22Rv1 (cell line): ENCODE data around the gene CPN2.

Experiments
- ZFX ChIP-seq: fragments of 450-650 bp; IDR thresholded peaks from 2 replicates; pipeline ENCODE4 v1.6.1; 2017; ENCODE audit warnings: antibody characterized with exemption, borderline replicate concordance
- TF ChIP-seq, protein P1 (sequence below): fragments of 450-650 bp; IDR thresholded peaks from 2 replicates; pipeline ENCODE4 v1.5.1; 2017; ENCODE audit warnings: mild to moderate bottlenecking

DNA sequence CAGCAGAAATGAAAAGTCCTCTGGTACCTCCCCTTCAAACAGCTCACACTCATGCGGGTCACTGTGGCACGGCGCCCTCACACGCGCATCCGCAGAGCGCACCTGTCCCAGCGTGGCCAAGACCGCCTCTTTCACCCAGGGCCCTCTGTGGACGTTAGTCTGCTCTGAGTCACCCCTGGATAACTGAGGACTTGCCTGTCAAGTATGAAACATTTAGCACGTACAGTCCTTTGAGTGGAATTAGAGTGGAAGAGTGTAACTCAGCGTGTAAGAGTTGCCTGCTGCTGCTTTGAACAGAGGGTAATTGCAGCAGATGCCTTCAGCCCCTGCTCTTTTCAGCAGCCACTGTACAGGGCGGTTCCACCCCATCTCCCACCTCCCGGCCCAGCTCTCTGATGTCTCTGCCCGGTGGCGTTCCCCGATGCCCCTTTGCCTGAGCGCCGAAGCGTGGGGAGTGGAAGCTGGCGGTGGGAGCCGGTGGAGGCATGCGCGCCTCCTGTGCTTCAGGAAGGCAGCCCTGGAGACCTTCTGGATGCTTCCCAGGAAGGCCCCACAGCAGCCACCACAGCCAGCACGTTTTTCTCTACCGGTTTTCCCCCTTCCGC lies 23.0 kb downstream of the CPN2 start:
- TF ChIP-seq, protein P1, sequence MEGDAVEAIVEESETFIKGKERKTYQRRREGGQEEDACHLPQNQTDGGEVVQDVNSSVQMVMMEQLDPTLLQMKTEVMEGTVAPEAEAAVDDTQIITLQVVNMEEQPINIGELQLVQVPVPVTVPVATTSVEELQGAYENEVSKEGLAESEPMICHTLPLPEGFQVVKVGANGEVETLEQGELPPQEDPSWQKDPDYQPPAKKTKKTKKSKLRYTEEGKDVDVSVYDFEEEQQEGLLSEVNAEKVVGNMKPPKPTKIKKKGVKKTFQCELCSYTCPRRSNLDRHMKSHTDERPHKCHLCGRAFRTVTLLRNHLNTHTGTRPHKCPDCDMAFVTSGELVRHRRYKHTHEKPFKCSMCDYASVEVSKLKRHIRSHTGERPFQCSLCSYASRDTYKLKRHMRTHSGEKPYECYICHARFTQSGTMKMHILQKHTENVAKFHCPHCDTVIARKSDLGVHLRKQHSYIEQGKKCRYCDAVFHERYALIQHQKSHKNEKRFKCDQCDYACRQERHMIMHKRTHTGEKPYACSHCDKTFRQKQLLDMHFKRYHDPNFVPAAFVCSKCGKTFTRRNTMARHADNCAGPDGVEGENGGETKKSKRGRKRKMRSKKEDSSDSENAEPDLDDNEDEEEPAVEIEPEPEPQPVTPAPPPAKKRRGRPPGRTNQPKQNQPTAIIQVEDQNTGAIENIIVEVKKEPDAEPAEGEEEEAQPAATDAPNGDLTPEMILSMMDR = no peak
- TF ChIP-seq ZFX = no peak
